CD4-positive, alpha-beta T cell treated with Interferon gamma for 1 hour (primary cell): ENCODE measurements around the gene ZNF280D.
"Not testable (repeated sequence)": the region's sequence is repeated elsewhere in the genome, so short reads cannot be mapped to it uniquely, and the experiment has no call there.

Source experiments
- DNase-seq: peaks from one replicate; pipeline ENCODE4 v3.0.0-alpha.2; 2020

Gene ZNF280D, protein sequence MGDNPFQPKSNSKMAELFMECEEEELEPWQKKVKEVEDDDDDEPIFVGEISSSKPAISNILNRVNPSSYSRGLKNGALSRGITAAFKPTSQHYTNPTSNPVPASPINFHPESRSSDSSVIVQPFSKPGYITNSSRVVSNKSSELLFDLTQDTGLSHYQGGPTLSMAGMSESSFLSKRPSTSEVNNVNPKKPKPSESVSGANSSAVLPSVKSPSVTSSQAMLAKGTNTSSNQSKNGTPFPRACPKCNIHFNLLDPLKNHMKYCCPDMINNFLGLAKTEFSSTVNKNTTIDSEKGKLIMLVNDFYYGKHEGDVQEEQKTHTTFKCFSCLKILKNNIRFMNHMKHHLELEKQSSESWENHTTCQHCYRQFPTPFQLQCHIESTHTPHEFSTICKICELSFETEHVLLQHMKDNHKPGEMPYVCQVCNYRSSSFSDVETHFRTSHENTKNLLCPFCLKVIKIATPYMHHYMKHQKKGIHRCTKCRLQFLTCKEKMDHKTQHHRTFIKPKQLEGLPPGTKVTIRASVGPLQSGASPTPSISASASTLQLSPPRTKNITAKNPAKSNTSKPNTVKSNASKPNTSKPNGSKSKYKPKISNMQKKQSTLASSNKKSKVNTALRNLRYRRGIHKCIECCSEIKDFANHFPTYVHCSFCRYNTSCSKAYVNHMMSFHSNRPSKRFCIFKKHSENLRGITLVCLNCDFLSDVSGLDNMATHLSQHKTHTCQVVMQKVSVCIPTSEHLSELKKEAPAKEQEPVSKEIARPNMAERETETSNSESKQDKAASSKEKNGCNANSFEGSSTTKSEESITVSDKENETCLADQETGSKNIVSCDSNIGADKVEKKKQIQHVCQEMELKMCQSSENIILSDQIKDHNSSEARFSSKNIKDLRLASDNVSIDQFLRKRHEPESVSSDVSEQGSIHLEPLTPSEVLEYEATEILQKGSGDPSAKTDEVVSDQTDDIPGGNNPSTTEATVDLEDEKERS

GRCh38 chr15:56733136-56734012, at the start of gene ZNF280D:
Gene ZNF280D (minus strand): TSS chr15:56733509. CDS start chr15:56707109, 26,400 bp downstream.
- peak; percentile 82 for DNase-seq

DNA sequence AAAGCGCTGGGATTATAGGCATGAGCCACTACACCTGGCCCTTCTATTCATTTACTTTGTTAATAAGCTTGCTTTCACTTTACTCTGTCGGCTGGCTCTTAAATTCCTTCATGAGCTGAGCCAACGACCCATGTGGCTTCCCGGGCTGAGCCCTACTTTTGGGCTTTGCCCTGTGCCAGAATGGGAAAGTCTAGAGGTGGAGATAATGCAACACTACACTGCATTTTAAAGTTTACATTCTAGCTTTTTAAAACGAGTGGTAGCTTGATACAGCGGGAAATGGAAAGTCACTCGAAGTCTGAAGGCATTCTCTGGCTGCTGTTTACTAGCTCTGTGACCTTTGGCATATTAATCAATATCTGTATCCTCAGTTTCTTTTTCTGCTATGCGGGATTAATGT, 49.0 kb upstream of the ZNF280D start:
- no peak for DNase-seq

- DNase-seq = no peak
These were observed 48.4 kb upstream of the ZNF280D start for GRCh38 chr15:56781666-56782065.

DNA sequence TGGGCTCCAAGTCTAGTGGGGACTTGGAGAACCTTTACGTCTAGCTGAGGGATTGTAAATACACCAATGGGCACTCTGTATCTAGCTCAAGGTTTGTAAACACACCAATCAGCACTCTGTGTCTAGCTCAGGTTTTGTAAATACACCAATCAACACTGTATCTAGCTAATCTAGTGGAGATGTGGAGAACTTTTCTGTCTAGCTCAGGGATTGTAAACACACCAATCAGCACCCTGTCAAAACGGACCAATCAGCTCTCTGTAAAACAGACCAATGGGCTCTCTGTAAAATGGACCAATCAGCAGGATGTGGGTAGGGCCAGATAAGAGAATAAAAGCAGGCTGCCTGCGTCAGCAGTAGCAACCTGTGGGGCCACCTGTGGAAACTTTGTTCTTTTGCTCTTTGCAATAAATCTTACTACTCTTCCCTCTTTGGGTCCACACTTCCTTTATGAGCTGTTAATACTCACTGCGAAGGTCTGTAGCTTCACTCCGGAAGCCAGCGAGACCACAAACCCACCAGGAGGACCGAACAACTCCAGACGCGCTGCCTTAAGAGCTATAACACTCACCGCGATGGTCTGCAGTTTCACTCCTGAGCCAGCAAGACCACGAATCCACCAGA, 46.9 kb upstream of the ZNF280D start:
- not testable (repeated sequence) for DNase-seq

- DNase-seq = not testable (repeated sequence)
These were observed 46.1 kb upstream of the ZNF280D start for GRCh38 chr15:56779449-56779848.

DNA sequence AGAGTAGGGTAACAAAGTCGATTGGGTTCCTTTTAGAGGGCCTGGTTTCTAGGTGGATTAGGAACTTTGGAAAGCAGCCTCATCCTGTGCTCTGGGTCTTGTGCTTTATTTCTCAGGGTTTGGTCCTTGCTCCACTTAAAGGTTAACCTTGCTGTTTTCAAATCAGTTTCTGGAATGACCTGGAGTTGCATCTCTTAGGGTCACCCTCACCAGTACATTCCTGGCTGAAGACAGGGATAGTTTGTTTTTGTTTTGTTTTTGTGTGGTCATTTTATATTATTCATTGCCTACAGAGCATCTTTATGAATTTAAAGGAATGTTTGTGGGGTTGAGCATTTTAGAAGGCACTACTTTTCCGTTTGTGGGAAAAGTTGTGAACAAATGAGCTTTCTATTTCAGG, 45.5 kb upstream of the ZNF280D start:
- no peak for DNase-seq

DNA sequence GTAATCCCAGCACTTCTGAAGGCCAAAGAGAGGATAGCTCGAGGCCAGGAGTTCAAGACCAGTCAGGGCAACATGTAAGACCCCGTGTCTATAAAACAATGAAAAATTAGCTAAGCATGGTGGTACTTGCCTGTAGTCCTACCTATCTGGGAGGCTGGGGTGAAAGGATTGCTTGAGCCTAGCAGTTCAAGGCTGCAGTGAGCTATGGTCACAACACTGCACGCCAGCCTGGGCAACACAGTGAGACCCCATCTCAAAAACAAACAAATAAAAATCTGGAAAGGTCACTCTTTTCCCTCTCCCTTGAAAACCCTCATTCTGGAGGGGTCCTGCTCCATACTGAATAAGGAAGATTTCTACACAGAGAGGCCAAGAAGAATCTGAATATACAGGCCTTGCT, 43.5 kb upstream of the ZNF280D start:
- no peak for DNase-seq

DNA sequence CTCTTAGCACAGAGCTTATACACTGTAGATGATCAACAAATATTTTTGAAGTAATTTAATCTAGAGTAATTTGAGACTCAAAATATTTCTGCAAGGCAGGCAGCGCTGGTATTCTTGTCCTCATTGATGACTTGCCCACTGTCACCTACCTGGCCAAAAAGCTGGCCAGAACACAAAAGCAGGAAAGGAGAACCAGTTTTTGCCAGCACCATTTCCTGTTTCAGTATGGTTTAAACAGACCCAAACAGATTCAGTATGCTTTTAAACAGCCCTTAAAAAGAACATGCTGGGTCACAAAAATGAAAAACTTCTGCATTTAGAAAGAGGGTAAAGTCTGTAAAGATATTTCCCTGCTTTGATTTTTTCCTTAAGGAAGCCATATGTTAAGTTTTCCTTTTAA, 42.3 kb upstream of the ZNF280D start:
- no peak for DNase-seq

- no peak for DNase-seq
These were observed 41.0 kb upstream of the ZNF280D start for GRCh38 chr15:56774356-56774755.

- DNase-seq = no peak
These were observed 39.7 kb upstream of the ZNF280D start for GRCh38 chr15:56772868-56773639.

DNA sequence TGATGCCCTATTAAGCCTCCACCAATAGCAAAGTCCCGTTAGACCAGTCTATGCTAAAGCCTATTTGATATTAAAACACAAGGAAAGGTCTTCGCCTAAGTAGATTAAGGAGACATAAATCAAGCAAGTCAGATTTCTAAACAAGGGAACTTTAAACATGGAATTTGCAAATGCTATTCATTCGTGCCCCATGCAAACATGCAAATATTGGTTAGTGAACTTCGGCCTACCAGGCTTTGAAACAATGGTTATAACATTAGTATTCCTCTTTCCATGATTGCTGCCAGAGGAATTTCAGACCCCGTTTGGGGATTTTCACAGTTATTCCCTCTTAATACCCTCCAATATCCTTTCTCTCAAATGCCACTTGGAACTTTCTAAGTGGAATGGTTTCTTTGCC, 36.9 kb upstream of the ZNF280D start:
- DNase-seq = no peak

DNA sequence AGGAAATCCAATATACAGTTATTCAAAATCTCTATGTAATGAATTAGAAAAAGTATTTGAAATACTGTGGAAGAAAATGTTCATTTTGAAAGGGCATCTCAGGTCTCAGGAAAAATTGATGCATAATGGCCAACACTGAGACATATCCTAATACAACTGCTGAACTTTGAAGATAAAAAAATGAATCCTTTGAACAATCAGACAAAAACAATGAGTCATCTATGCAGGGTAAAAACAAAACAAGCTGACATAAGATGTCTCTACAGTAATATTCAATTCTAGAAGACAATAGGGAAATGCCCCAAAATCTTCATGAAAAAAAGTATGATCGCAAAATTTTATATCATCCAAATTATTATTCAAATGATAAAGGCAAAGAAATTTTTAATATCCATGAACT, 34.0 kb upstream of the ZNF280D start:
- no peak for DNase-seq

DNA sequence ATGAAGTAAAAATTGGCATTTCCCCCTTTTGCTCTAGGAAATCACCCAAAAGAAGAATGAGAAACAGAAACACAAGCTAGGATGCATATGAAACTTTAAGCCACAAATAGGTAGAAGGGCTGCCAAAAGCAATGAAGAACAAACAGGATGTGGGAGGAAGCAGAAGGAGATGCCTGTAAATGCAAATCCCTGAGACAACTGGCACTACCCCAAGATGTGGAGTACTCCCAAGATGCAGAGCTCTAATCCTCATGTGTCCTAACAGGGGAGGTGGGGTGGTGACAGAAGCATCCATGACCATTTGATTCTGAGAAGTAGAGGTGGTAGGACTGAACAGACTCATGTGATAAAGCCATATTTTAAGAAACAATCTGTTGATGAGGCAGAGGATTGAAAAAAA, 31.9 kb upstream of the ZNF280D start:
- no peak for DNase-seq

DNA sequence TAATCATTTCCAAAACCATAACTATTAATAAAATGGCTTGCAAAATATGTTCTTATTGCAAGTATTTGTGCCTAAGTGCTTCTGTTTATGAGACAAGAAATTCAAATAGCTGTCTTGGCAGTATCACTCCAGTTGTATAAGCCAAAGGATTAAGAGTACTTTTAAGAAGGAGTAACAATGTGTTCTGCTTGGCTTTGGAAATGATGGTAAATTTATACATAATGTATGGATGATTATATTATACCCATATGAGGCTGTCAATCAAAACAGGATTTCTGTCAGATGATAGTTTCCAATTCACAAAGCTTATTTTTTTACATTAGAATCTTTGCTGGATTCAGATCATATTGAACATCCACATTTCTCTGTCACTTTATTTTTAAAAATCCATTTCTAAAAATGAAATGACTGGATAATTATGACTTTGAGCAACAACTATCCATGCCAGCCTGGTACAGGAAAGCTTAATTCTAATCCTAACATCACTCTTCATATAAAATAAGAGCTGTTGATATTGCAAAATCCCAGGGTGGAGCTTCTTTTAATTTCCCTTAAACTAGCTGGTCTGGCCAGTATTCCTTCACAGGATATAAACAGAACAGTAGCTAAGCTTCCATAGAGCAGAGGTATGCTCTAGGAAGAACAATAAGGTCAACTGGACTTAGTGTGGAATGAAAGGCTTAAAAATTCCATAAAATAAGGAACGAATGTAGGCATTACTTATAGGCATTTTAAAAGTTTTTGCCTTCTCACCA, 30.0 kb upstream of the ZNF280D start:
- no peak for DNase-seq

- no peak for DNase-seq
These were observed 26.9 kb upstream of the ZNF280D start for GRCh38 chr15:56760186-56760585.

- DNase-seq = no peak
These were observed 26.1 kb upstream of the ZNF280D start for GRCh38 chr15:56759450-56759845.

DNA sequence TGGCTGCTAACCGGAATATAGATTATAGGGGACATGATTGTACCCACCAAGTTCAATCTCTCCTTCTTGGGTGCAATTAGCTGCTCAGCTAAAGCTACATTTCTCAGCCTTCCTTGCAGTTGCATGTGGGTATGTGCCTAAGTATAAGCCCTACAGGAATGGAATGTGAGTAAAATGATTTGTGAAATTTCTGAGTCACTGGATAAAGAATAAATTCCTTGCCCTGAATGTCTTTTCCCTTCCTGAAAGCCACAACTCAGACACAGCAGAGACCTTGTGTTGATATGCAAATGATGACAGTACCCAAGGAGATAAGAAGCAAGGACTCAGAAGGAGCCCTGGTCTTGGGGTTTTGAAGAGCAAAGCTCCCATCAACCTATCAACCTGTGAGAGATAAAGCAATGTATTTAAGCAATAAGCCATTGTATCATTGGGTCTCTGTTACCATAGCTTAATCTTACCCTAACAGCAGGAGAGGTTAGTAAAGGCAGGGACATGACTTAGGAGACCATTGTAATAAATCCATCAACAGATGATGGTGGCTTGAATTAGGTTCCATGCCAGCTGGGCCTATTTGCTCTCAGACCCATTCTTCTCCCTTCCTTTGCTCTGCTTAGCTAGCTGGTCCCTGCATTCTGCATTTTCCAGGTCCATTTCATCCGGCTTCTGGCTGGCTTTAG, 25.6 kb upstream of the ZNF280D start:
- DNase-seq = no peak

DNA sequence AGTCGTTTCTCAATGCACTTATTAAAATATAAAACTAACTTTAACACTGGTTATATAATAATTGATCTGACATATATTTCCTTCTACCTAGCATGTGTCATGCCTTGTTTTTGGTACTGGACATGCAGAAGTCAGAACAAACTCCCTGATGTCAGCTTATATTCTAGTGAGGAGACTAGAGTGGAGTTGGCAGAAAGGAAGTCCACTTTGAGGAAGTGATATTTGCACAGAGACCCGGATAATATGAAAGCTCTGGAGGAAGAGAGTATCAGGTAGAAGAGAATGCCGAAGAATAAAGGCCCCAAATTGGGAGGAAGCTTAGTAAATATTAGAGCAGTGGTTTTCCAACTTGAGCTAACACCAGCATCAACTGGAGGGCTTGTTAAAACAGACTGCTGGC, 24.6 kb upstream of the ZNF280D start:
- DNase-seq = no peak

GRCh38 chr15:56754772-56755370, 21.6 kb upstream of the ZNF280D start:
- DNase-seq = no peak

DNA sequence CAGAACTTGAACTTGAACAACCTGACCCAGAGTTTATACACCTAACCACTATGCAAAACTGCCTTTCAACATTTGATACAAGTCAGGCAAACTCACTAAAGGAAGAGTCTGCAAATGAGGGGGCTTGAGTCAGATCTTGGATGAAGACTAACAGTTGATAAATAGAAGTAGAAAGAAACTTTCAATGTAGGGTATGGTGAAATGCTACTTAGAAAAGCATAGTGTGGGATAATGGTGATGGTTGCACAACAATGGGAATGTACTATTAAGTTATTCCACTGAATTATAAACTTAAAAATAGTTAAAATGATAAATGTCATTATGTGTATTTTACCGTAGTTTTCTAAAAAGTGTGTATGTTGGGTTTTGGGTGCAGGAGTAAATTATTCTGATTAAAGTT, 19.7 kb upstream of the ZNF280D start:
- no peak for DNase-seq
